CD14-positive monocyte (primary cell): ENCODE measurements around the gene FNIP1. TPM values are rescaled to one million over a fixed set of nuclear protein-coding genes. Genes with fewer than 3 reads are reported as not detected.

Source experiments
- DNase-seq, 3 donors: peaks; one replicate each; pipeline ENCODE4 v3.0.0-alpha.2; 2011 to 2022
- H2AFZ ChIP-seq: 2 replicates; pipeline ENCODE4 v1.6.0; 2012; ENCODE audit warnings: mild to moderate bottlenecking, low read depth, low read length, inconsistent platforms; ENCODE audit not compliant: insufficient read depth, poor library complexity, severe bottlenecking
- H3K27ac ChIP-seq, 2 donors: 1 replicate in 1 of 2; 2 replicates in 1 of 2; pipeline ENCODE4 v1.5.1; 2012 to 2013; ENCODE audit warnings: low read length in 2 of 2, control low read depth in 1 of 2, inconsistent platforms in 1 of 2, low read depth in 1 of 2, mild to moderate bottlenecking in 1 of 2
- H3K27me3 ChIP-seq, 2 donors: one replicate each; pipeline versions ENCODE4 v1.6.0 to v1.6.1; 2011 to 2013; ENCODE audit warnings: low read length in 2 of 2; ENCODE audit not compliant: control insufficient read depth in 2 of 2, insufficient read depth in 2 of 2
- H3K36me3 ChIP-seq, 2 donors: replicated peaks in 1 of 2; 1 replicate in 1 of 2; 2 replicates in 1 of 2; pipeline versions ENCODE4 v1.5.1 to v1.6.1; 2012 to 2013; ENCODE audit warnings: low read length in 2 of 2, control low read depth in 1 of 2, inconsistent platforms in 1 of 2, mild to moderate bottlenecking in 1 of 2; ENCODE audit not compliant: insufficient read depth in 2 of 2, control insufficient read depth in 1 of 2
- H3K4me1 ChIP-seq, 2 donors: 1 replicate in 1 of 2; 2 replicates in 1 of 2; pipeline versions ENCODE4 v1.5.1 to v1.6.1; 2012 to 2013; ENCODE audit warnings: low read length in 2 of 2, control low read depth in 1 of 2, inconsistent platforms in 1 of 2, mild to moderate bottlenecking in 1 of 2, moderate library complexity in 1 of 2; ENCODE audit not compliant: insufficient read depth in 2 of 2, control insufficient read depth in 1 of 2
- H3K4me2 ChIP-seq: replicated peaks from 2 replicates; pipeline ENCODE3; 2012; ENCODE audit warnings: low read length, moderate library complexity, mild to moderate bottlenecking; ENCODE audit not compliant: poor library complexity, severe bottlenecking; ENCODE audit errors: extremely low read depth
- H3K4me3 ChIP-seq, 3 experiments: fragments of 200-600 bp in 1 of 3; sonication (generic) in 1 of 3; replicated peaks in 1 of 3; 1 replicate in 2 of 3; 2 replicates in 1 of 3; pipeline ENCODE4 v1.5.1; 2011 to 2013; ENCODE audit warnings: low read length in 3 of 3, mild to moderate bottlenecking in 3 of 3, control low read depth in 2 of 3, low read depth in 2 of 3, inconsistent platforms in 1 of 3, moderate library complexity in 1 of 3
- H3K79me2 ChIP-seq: 2 replicates; pipeline ENCODE4 v1.6.0; 2012; ENCODE audit warnings: mild to moderate bottlenecking, control low read depth, inconsistent platforms, low read length, moderate library complexity; ENCODE audit not compliant: insufficient read depth
- H3K9ac ChIP-seq: 2 replicates; pipeline ENCODE4 v1.6.0; 2017; ENCODE audit warnings: low read length, mild to moderate bottlenecking; ENCODE audit not compliant: insufficient read depth, poor library complexity, severe bottlenecking
- H3K9me3 ChIP-seq, 2 donors: replicated peaks in 1 of 2; 1 replicate in 1 of 2; 2 replicates in 1 of 2; pipeline versions ENCODE4 v1.5.1 to v1.6.1; 2012 to 2013; ENCODE audit warnings: low read length in 2 of 2, control low read depth in 1 of 2; ENCODE audit not compliant: control insufficient read depth in 1 of 2, insufficient read depth in 1 of 2
- H4K20me1 ChIP-seq: 2 replicates; pipeline ENCODE4 v1.6.0; 2012; ENCODE audit warnings: mild to moderate bottlenecking, low read length, control low read depth, moderate library complexity; ENCODE audit not compliant: insufficient read depth
- H3K27ac Mint-ChIP-seq, 7 donors: one replicate each; pipeline ENCODE4 v1.8.0; 2020; ENCODE audit warnings: mild to moderate bottlenecking in 7 of 7, mixed read lengths in 7 of 7, moderate library complexity in 6 of 7, inconsistent platforms in 2 of 7
- H3K27me3 Mint-ChIP-seq, 3 donors: one replicate each; pipeline ENCODE4 v1.8.0; 2021 to 2022; ENCODE audit warnings: low read depth in 3 of 3, mild to moderate bottlenecking in 3 of 3, mixed read lengths in 3 of 3, moderate library complexity in 3 of 3, inconsistent platforms in 1 of 3
- H3K36me3 Mint-ChIP-seq, 2 donors: one replicate each; pipeline ENCODE4 v1.8.0; 2020; ENCODE audit warnings: mixed read lengths in 2 of 2, inconsistent platforms in 1 of 2, mild to moderate bottlenecking in 1 of 2
- H3K4me1 Mint-ChIP-seq: one replicate; pipeline ENCODE4 v1.8.0; 2020; ENCODE audit warnings: mild to moderate bottlenecking, mixed read lengths
- H3K4me3 Mint-ChIP-seq, 2 donors: one replicate each; pipeline ENCODE4 v1.8.0; 2020; ENCODE audit warnings: mild to moderate bottlenecking in 2 of 2, mixed read lengths in 2 of 2, moderate library complexity in 1 of 2
- H3K9me3 Mint-ChIP-seq, 7 donors: one replicate each; pipeline ENCODE4 v1.8.0; 2020 to 2022; ENCODE audit warnings: mixed read lengths in 7 of 7, mild to moderate bottlenecking in 6 of 7, moderate library complexity in 6 of 7, inconsistent platforms in 2 of 7
- CTCF ChIP-seq: fragments of 200-600 bp; IDR thresholded peaks from one replicate; pipeline ENCODE4 v1.8.0; 2022; ENCODE audit warnings: antibody characterized with exemption, mild to moderate bottlenecking
- WGBS: methylation state at CpG from one replicate; pipeline ENCODE4 v1.1.5; 2013; ENCODE audit warnings: missing lambda C conversion rate; ENCODE audit not compliant: insufficient coverage; 5-methylcytosine and 5-hydroxymethylcytosine counted together
- intact Hi-C, 2 donors: fragments of 100-400 bp; cut with micrococcal nuclease; formaldehyde crosslinking; loops; one replicate each; pipeline versions ENCODE4 v1.15.0 to v1.15.1; 2023
- polyA plus RNA-seq, 3 donors: library from polyadenylated mRNA; depleted of rRNA in 1 of 3; unstranded in 2 of 3; stranded (reverse) in 1 of 3; fragments of 300-500 nt in 2 of 3; fragments of >200 nt in 1 of 3; fragmentation: Illumina TruSeq in 2 of 3; gene quantifications; 1 replicate in 2 of 3; 2 replicates in 1 of 3; pipeline ENCODE4 v1.2.3, GENCODE V29; 2012 to 2021

The FNIP1 gene
- polyA plus RNA-seq, 3 donors = 13.6 to 17.3 (median 16.3) TPM

GRCh38 chr5:131709043-131709442 lies 87.8 kb downstream of the FNIP1 start:
- Histone ChIP-seq H3K79me2 (no peaks in the 10 kb centered on the region), H4K20me1 (no peaks in the 10 kb centered on the region), H3K27ac (no peak overlapping the region), H3K9me3 (no peaks in the 10 kb centered on the region), H3K4me3 (no peak overlapping the region), H3K9ac (no peak overlapping the region), H3K4me1 (peaks cover 0 to 3% of the 10 kb centered on the region in 2 donors), H3K4me2 (no peak overlapping the region), H3K36me3 (peaks cover 55 to 93% of the 10 kb centered on the region in 2 donors), H3K27me3 (no peaks in the 10 kb centered on the region), H2AFZ (no peak overlapping the region)
- H3K27ac Mint-ChIP-seq = no peak overlapping the region
- H3K27me3 Mint-ChIP-seq = no peaks in the 10 kb centered on the region
- no peak for DNase-seq
- intact Hi-C loops = no loop called here
- H3K9me3 Mint-ChIP-seq = no peaks in the 10 kb centered on the region
- no peak for TF ChIP-seq CTCF
- no peak overlapping the region for H3K4me3 Mint-ChIP-seq
- WGBS = no CpG with 5 or more reads among the region's 3 CpGs
- H3K36me3 Mint-ChIP-seq = peaks cover 62 to 76% of the 10 kb centered on the region in 2 donors
- peaks cover 5% of the 10 kb centered on the region for H3K4me1 Mint-ChIP-seq

DNA sequence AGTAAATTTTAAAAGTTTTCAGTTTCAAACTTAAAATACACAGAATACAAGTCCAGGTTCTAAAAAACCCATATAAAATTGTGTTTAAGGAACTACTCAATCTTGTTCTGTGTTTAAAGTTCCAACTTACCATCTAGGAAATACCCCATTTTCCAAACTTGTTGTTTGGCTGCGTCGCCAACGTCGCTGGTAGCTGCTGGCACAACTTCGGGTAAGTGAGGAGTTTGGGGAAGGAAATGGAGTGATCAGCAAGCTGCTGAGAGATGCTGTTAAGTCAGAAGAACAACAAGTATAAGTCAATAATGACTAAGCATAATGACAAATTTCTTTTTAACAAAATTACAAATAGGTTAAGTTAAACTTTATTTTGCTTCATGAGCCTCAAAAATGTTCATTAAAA lies 90.5 kb downstream of the FNIP1 start:
- no peaks in the 10 kb centered on the region for H3K27me3 Mint-ChIP-seq
- Histone ChIP-seq H3K9ac (no peak overlapping the region), H2AFZ (no peak overlapping the region), H3K36me3 (peaks cover 68 to 93% of the 10 kb centered on the region in 2 donors), H3K4me1 (peaks cover 0 to 3% of the 10 kb centered on the region in 2 donors), H3K79me2 (no peaks in the 10 kb centered on the region), H3K9me3 (no peaks in the 10 kb centered on the region), H3K4me3 (no peak overlapping the region), H3K4me2 (no peak overlapping the region), H4K20me1 (no peaks in the 10 kb centered on the region), H3K27me3 (no peaks in the 10 kb centered on the region), H3K27ac (peak overlapping the region in 1 of 2 donors; percentile 71)
- peaks cover 69 to 75% of the 10 kb centered on the region in 2 donors for H3K36me3 Mint-ChIP-seq
- no CpG with 5 or more reads among the region's 5 CpGs for WGBS
- intact Hi-C loops = no loop called here
- TF ChIP-seq CTCF = no peak
- peak; percentile 23 to 69 (median 38) for DNase-seq
- no peaks in the 10 kb centered on the region for H3K9me3 Mint-ChIP-seq
- peaks cover 5% of the 10 kb centered on the region for H3K4me1 Mint-ChIP-seq
- no peak overlapping the region for H3K4me3 Mint-ChIP-seq
- peak overlapping the region; percentile 19 to 83 (median 73) for H3K27ac Mint-ChIP-seq
